Measurements from ENCODE around the gene ANKS1A.

Gene ANKS1A

GRCh38 chr6:35046862-35047261, 157.8 kb downstream of the ANKS1A start:
- no peak for TF ChIP-seq CTCF (IDR thresholded peaks at IDR 0.05; ENCODE audit: insufficient read depth, low read depth, low read length, missing control alignments)
- no peak overlapping the region for H3K4me3 ChIP-seq (ENCODE audit: low read length)
- peak; percentile 39 for DNase-seq (ENCODE audit: low read depth)

DNA sequence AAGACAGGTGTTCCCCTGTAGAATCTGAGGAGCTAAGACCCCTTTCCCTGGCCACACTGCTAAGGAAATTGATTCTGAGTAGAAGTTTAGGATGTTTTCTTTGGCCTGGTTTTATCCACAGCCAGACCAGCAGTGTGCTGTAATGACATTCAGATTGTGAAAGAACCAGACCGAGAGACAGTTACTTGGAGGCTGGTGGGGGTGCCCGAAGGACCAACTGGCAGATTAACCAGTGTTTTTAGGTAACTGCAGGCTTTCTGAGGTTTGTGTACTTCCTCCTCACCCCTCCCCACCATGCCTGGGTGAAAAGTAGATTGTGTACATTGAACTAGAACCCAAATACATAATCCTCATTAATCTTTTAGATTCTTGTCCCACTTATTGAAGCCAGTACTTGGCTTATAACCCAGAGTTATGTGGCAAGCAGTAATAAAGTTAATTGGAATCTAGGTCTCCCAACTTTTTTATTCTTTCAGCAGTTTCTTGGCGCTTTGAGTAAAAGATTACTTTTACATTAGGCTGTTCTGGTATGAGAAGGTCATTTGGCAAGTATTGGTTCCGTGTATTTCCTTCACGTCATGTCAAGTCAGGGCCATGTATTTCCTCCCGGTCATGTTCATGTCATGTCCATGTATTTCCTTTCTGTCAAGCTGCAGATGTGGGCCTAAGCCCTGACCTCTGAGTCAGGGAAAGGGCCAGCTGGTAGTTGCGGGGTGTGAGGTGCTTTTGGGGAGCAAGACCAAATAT, 158.4 kb downstream of the ANKS1A start:
- no peak for TF ChIP-seq CTCF (IDR thresholded peaks at IDR 0.05; ENCODE audit: insufficient read depth, low read depth, low read length, missing control alignments)

DNA sequence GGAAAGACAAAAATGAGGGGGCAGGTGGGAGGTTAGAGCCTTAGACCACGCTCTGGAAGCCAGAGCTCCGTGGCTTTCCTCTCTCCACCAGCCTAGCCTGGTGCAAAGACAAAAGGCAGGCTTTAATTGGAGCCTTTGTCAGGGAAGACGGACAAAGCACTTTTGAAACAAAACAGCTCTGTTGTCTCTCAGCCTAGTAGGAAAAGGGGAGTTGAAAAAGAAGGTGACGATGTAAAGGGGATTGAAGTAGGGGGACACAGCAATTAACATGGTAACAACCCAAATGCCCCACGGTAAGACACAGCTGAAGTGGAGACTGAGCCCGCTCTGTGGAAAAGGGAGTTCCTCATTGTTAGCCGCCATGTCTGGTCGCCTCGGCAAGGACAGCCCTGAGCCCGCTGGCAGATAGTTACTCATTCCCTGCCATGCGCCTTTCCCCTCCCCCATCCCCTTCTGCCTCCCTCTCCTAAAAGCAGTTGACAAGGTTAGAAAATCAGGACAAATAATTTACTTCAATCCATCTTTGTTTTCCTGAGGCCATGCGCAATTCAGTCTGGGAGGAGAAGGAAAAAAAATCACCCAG, 159.1 kb downstream of the ANKS1A start:
- no peak overlapping the region for H3K4me3 ChIP-seq (ENCODE audit: low read length)
- no peak for DNase-seq (ENCODE audit: low read depth)
- no peak for TF ChIP-seq CTCF (IDR thresholded peaks at IDR 0.05; ENCODE audit: insufficient read depth, low read depth, low read length, missing control alignments)

More for the DNA sequence above, 158.4 kb downstream of the ANKS1A start:
- DNase-seq (ENCODE audit: low read depth), result no peak
- no peak overlapping the region for H3K4me3 ChIP-seq (ENCODE audit: low read length)

GRCh38 chr6:35048631-35049083, 159.6 kb downstream of the ANKS1A start:
- no peak for DNase-seq (ENCODE audit: low read depth)
- no peak overlapping the region for H3K4me3 ChIP-seq (ENCODE audit: low read length)
- TF ChIP-seq CTCF (IDR thresholded peaks at IDR 0.05; ENCODE audit: insufficient read depth, low read depth, low read length, missing control alignments), result peak; percentile 25

- DNase-seq (ENCODE audit: low read depth), result no peak
- H3K4me3 ChIP-seq (ENCODE audit: low read length), result no peak overlapping the region
- no peak for TF ChIP-seq CTCF (IDR thresholded peaks at IDR 0.05; ENCODE audit: insufficient read depth, low read depth, low read length, missing control alignments)
Observed at GRCh38 chr6:35049156-35049735, 160.2 kb downstream of the ANKS1A start.

DNA sequence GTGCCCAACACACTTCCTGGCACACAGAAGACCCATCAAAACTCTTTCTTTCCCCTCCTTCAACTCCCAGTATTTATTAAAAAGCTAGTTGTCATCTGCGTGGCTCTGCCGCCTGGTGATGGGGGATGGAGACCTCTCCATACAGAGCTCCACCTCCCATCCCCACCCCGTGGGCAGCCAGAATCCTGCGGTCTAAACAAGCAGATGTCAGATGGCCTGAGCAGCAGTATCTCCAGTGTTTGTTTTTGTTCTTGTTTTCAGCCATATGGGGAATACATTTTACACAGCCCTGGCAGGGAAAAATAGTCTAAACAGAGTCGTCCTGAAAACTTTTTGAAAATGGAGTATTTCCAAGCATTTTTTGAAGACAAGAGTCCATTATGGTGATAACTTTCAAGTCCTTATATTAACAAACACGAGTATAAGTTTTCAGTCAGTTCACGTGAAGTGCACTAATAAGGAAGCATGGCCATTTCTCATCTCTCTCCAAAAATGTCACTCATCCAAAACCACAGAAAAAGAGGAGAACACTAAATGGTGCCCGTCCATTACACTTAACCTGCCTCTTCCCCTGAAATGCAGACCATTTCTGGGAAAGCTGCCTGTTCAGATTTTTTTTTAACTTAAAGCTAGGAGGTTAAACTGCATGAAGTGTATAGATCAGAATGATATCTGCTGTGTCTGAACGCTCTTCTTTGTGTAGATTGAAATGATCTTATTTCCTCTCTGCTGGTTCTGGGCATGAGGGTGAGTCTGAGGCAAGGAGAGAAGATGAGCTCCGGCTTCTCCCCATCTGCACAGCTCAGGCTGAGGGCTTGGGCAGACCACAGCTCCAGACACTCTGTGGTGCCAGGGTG, 161.1 kb downstream of the ANKS1A start:
- H3K4me3 ChIP-seq (ENCODE audit: low read length), result no peak overlapping the region
- no peak for DNase-seq (ENCODE audit: low read depth)
- TF ChIP-seq CTCF (IDR thresholded peaks at IDR 0.05; ENCODE audit: insufficient read depth, low read depth, low read length, missing control alignments), result no peak
